Peyer's patch (tissue), 4 donors: Measurements from ENCODE around the gene LOXL3. TPM values are rescaled to one million over a fixed set of nuclear protein-coding genes. Genes with fewer than 3 reads are reported as not detected.

ENCODE experiments used
- DNase-seq, 3 donors: peaks; one replicate each; pipeline ENCODE4 v3.0.0-alpha.2; 2017 to 2019
- H3K27ac ChIP-seq, 4 donors: fragments of 200-600 bp; sonication (generic); one replicate each; pipeline ENCODE4 v1.5.1; 2016 to 2019
- H3K27me3 ChIP-seq, 2 donors: fragments of 200-600 bp; sonication (generic); one replicate each; pipeline ENCODE4 v1.5.1; 2019
- H3K36me3 ChIP-seq, 3 donors: fragments of 200-600 bp; sonication (generic); one replicate each; pipeline ENCODE4 v1.5.1; 2016 to 2019
- H3K4me1 ChIP-seq, 4 donors: fragments of 200-600 bp; sonication (generic); one replicate each; pipeline ENCODE4 v1.5.1; 2016 to 2019
- H3K4me3 ChIP-seq, 4 donors: fragments of 200-600 bp; sonication (generic); 1 replicate in 3 of 4; 2 replicates in 1 of 4; pipeline ENCODE4 v1.5.1; 2016 to 2019; ENCODE audit warnings: mild to moderate bottlenecking in 1 of 4
- H3K9me3 ChIP-seq, 4 donors: fragments of 200-600 bp; sonication (generic); one replicate each; pipeline ENCODE4 v1.5.1; 2016 to 2019; ENCODE audit warnings: mild to moderate bottlenecking in 1 of 4
- POLR2A ChIP-seq, 2 donors: fragments of 450-650 bp; IDR thresholded peaks; one replicate each; pipeline ENCODE4 v1.5.1; 2017; ENCODE audit warnings: antibody characterized with exemption in 2 of 2, mild to moderate bottlenecking in 2 of 2, moderate library complexity in 2 of 2
- total RNA-seq, 4 donors: library from RNA; depleted of rRNA; stranded (reverse); fragments of >200 nt; gene quantifications; one replicate each; pipeline ENCODE4 v1.1.0, GENCODE V29; 2016
- TF ChIP-seq, protein P1 (sequence below), 6 experiments: fragments of 450-650 bp in 4 of 6; fragments of 200-600 bp in 2 of 6; sonication (generic) in 1 of 6; IDR thresholded peaks; one replicate each; pipeline ENCODE4 v1.5.1; 2017 to 2019; ENCODE audit warnings: antibody characterized with exemption in 6 of 6, mild to moderate bottlenecking in 3 of 6, moderate library complexity in 1 of 6

LOXL3 gene
- total RNA-seq, 4 donors from 2014 or later: 0.88 to 8.0 (median 4.8) TPM

DNA sequence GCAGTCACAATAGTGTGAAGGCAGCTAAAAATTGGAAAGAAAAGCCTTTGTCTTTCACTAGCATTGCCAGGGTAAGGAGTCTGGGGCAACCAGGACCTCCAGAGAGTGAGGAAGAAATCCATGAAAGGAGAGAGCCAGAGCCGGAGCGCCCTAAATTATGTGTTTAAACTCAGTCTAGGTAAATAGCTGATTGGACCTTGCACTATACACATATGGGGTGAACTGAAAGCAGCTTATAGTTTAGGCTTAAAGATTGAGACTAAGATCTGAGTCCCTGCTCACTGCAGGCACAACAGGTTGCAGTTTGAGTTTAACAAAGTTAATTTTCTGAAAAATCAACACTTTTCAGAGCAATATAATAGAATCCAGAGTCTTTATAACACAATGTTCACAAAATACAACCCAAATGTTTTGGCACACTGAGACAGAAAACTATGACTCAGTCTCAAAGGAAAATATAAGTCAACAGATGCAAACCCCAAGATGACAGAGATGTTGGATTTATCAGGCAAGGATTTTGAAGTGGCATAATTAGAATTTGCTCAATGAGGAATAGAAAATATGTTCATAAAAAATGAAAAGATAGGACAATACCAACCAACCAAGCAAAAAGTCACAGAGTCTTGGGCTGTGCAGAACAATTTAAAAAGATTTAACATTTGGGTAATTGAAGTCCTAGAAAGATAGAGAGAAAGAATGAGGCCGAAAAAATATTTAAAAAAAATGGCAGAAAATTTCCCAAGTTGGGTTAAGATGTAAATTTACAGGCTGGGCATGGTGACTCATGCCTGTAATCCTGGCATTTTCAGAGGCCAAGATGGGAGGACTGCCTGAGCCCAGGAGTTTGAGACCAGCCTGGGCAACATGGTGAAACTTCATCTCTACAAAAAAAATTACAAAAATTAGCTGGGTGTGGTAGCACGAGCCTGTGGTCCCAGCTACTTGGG lies 40.4 kb upstream of the LOXL3 start:
- Histone ChIP-seq H3K27ac (no peak overlapping the region), H3K9me3 (no peaks in the 10 kb centered on the region), H3K4me3 (no peak overlapping the region), H3K36me3 (no peaks in the 10 kb centered on the region), H3K27me3 (no peaks in the 10 kb centered on the region), H3K4me1 (no peaks in the 10 kb centered on the region)
- TF ChIP-seq, protein P1, sequence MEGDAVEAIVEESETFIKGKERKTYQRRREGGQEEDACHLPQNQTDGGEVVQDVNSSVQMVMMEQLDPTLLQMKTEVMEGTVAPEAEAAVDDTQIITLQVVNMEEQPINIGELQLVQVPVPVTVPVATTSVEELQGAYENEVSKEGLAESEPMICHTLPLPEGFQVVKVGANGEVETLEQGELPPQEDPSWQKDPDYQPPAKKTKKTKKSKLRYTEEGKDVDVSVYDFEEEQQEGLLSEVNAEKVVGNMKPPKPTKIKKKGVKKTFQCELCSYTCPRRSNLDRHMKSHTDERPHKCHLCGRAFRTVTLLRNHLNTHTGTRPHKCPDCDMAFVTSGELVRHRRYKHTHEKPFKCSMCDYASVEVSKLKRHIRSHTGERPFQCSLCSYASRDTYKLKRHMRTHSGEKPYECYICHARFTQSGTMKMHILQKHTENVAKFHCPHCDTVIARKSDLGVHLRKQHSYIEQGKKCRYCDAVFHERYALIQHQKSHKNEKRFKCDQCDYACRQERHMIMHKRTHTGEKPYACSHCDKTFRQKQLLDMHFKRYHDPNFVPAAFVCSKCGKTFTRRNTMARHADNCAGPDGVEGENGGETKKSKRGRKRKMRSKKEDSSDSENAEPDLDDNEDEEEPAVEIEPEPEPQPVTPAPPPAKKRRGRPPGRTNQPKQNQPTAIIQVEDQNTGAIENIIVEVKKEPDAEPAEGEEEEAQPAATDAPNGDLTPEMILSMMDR (IDR thresholded peaks at IDR 0.05): no peak
- TF ChIP-seq POLR2A (IDR thresholded peaks at IDR 0.05): no peak
- no peak for DNase-seq

DNA sequence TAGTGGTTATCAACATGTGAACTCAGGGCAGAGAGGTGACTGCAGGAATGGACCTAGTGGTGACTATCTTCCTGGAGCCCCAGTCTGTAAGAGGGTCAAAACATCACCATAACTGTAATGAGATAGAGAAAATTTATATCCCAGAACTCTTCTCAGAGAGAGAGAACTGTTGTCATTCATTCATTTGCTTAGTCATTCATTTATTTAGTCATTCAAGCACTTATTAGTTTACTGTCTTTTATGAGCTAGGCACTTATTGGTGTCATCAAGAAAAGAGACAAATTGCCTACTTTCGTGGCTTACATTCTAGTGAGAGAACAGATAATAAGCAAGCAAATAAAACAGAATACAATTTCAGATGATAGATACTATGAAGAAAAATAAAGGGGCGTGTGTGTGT lies 34.9 kb upstream of the LOXL3 start:
- Histone ChIP-seq H3K4me3 (no peak overlapping the region), H3K4me1 (no peaks in the 10 kb centered on the region), H3K27me3 (no peaks in the 10 kb centered on the region), H3K9me3 (no peaks in the 10 kb centered on the region), H3K36me3 (no peaks in the 10 kb centered on the region), H3K27ac (no peak overlapping the region)
- DNase-seq: no peak
- no peak for TF ChIP-seq POLR2A (IDR thresholded peaks at IDR 0.05)
- TF ChIP-seq, protein P1 (IDR thresholded peaks at IDR 0.05): no peak

DNA sequence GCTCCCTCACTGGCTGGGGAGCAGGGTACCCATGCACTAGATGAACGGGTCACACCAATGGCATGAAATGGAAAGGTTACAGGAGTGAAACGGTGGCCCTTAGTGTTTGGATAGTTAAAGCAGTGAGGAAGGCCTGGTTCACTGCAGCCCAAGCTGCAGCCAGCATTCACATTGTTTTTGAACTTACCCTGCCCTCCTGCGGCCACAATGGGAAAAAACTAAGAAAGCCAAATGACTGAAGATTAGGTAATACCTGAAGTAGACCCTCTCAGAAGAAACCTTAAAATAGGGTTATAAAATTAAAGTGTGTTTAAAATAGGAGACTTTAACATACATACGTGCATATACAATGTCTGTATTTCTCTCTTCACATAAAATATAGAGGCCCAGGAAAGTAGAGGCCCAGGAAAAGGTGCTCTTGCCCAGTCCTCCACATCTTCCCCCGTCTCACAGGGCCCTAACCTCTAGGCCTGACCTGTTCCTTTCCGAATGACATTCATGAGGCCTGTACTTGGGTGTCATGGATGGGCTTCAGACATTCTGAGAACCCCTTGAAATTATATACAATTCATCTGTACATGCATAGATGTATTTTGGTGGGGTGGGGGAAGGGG lies 34.0 kb upstream of the LOXL3 start:
- H3K4me3 ChIP-seq: no peak overlapping the region
- H3K27ac ChIP-seq: no peak overlapping the region
- H3K27me3 ChIP-seq: no peaks in the 10 kb centered on the region
- no peaks in the 10 kb centered on the region for H3K4me1 ChIP-seq
- H3K36me3 ChIP-seq: no peaks in the 10 kb centered on the region
- TF ChIP-seq POLR2A (IDR thresholded peaks at IDR 0.05): no peak
- TF ChIP-seq, protein P1 (IDR thresholded peaks at IDR 0.05): peak in 5 of 6 experiments; percentile 57 to 74 (median 72)
- DNase-seq: peak in 2 of 3 donors; percentile 54 to 81
- no peaks in the 10 kb centered on the region for H3K9me3 ChIP-seq

DNA sequence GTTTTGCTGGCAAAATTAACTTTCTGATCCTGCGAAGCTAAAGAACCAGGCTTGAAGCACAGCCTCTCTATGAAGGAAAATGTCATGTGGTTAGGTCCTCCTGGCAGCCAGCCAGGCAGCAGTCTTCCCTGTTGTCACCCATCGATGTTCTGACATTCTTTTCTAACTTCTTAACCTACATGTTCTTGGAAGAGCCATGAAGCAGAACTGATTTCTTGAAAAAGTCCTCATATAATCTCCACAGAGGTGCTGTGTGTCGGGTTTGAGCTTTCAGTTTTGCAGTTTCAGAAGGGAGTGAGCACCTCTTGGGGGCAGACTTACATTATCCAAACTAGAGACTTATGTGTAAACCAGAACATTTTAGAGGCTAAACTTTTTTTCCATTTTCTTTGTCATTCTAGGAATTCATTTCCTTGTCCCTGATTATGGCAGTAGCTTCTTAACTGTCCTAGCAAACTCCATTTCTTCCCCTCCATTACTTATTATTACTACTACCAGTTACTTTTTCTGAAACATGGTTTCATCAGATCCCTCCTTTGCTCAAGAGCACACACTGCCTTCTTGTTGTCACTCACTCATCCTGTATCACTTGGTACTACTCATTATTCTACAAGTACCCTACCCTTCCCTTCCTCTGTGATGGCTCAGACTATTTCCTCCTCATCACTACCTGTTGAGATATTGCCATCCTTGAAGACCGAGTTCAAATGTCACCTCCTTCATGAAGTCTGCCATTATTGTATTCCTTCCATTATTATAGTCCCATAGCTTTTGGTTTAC lies 31.9 kb upstream of the LOXL3 start:
- DNase-seq: peak in 1 of 3 donors; percentile 53
- Histone ChIP-seq H3K27me3 (no peaks in the 10 kb centered on the region), H3K27ac (no peak overlapping the region), H3K9me3 (no peaks in the 10 kb centered on the region), H3K4me3 (no peak overlapping the region), H3K36me3 (no peaks in the 10 kb centered on the region), H3K4me1 (no peaks in the 10 kb centered on the region)
- TF ChIP-seq POLR2A (IDR thresholded peaks at IDR 0.05): no peak
- TF ChIP-seq, protein P1 (IDR thresholded peaks at IDR 0.05): no peak

DNA sequence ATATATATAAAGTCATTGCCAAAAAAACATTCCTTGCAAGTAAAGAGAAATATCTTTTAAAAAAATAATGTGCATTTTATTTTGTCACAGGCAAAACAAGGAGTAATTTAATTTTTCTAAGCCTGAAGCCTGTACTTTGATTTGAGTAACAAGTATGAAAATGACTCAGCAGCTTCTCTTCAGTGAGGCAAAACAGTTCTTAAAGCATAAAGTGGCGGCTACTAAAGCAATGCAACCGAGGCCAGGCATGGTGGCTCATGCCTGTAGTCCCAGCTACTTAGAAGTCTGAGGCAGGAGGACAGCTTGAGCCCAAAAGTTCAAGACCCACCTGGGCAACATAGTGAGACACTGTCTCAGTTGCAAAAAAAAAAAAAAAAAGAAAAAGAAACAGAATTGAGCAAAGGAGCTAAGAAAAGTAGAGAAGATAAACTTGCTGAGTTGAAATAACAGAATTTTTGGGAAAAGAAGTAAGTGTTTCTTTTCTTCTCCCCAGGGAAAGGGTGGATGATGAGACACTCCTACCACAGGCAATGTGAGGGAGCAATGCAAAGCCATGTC lies 30.4 kb upstream of the LOXL3 start:
- TF ChIP-seq, protein P1 (IDR thresholded peaks at IDR 0.05): no peak
- TF ChIP-seq POLR2A (IDR thresholded peaks at IDR 0.05): no peak
- no peaks in the 10 kb centered on the region for H3K9me3 ChIP-seq
- H3K27ac ChIP-seq: no peak overlapping the region

More for the DNA sequence above, 30.4 kb upstream of the LOXL3 start:
- no peaks in the 10 kb centered on the region for H3K36me3 ChIP-seq
- H3K4me3 ChIP-seq: no peak overlapping the region
- DNase-seq: no peak
- H3K27me3 ChIP-seq: no peaks in the 10 kb centered on the region
- no peaks in the 10 kb centered on the region for H3K4me1 ChIP-seq
